LHCN-M2 (cell line): Measurements from ENCODE around the gene FICD. TPM values are rescaled to one million over a fixed set of nuclear protein-coding genes. Genes with fewer than 3 reads are reported as not detected.

Source experiments
- DNase-seq: peaks from one replicate; pipeline ENCODE4 v3.0.0-alpha.2; 2012; ENCODE audit warnings: low read depth
- total RNA-seq: library from RNA; depleted of rRNA; stranded (reverse); fragments of >200 nt; gene quantifications from 2 replicates; pipeline ENCODE4 v1.2.3, GENCODE V29; 2014

The FICD gene
- total RNA-seq, 1 experiment from 2014 or later, result 7.9 TPM

GRCh38 chr12:108498136-108498535 lies 16.9 kb upstream of the FICD start:
- no peak for DNase-seq

- no peak for DNase-seq
These were observed 12.2 kb upstream of the FICD start for GRCh38 chr12:108502922-108503321.

GRCh38 chr12:108505129-108505528 lies 9.9 kb upstream of the FICD start:
- no peak for DNase-seq

- DNase-seq, result peak; percentile 17
These were observed 7.0 kb upstream of the FICD start for GRCh38 chr12:108507971-108508642.

GRCh38 chr12:108509806-108510205 lies 5.3 kb upstream of the FICD start:
- DNase-seq, result no peak

GRCh38 chr12:108510836-108511235 lies 4.2 kb upstream of the FICD start:
- no peak for DNase-seq

GRCh38 chr12:108511633-108512540 lies 3.2 kb upstream of the FICD start:
- DNase-seq, result peak; percentile 71

GRCh38 chr12:108514468-108514972 lies 557 bp upstream of the FICD start:
- no peak for DNase-seq

- no peak for DNase-seq
These were observed 839 bp downstream of the FICD start for GRCh38 chr12:108515916-108516315.

GRCh38 chr12:108516511-108517275 lies 1.6 kb downstream of the FICD start:
- peak; percentile 16 for DNase-seq

- no peak for DNase-seq
These were observed 2.4 kb downstream of the FICD start for GRCh38 chr12:108517288-108518100.

- no peak for DNase-seq
These were observed 3.1 kb downstream of the FICD start for GRCh38 chr12:108518101-108518715.

- DNase-seq, result no peak
These were observed 3.8 kb downstream of the FICD start for GRCh38 chr12:108518716-108519496.

- DNase-seq, result no peak
These were observed 4.5 kb downstream of the FICD start for GRCh38 chr12:108519558-108519957.

- no peak for DNase-seq
These were observed 8.3 kb downstream of the FICD start for GRCh38 chr12:108523365-108523764.

- DNase-seq, result peak; percentile 37
These were observed 10.6 kb downstream of the FICD start for GRCh38 chr12:108525681-108526080.

GRCh38 chr12:108526482-108527165 lies 11.5 kb downstream of the FICD start:
- DNase-seq, result peak; percentile 34

- DNase-seq, result no peak
These were observed 12.1 kb downstream of the FICD start for GRCh38 chr12:108527166-108527496.

- no peak for DNase-seq
These were observed 15.1 kb downstream of the FICD start for GRCh38 chr12:108530161-108530560.
